SK-N-SH (cell line): Measurements from ENCODE around the gene JMJD4. TPM values are rescaled to one million over a fixed set of nuclear protein-coding genes. Genes with fewer than 3 reads are reported as not detected.

Experiments used
- CTCF ChIA-PET: fragments of 300-600, 350-600 bp; formaldehyde crosslinking; extraction: SDS; loops from one replicate; lab custom pipeline; 2021; lab: Yijun Ruan, JAX
- POLR2A ChIA-PET: fragments of 350-600 bp; sonication (Branson Sonifier 250); formaldehyde crosslinking; extraction: SDS; loops from one replicate; lab custom pipeline; 2020; ENCODE audit warnings: antibody characterized with exemption, inconsistent platforms; lab: Yijun Ruan, JAX
- DNase-seq: peaks from one replicate; pipeline ENCODE4 v3.0.0; 2012
- H2AFZ ChIP-seq: fragments of 200-600 bp; sonication (generic); 2 replicates; pipeline ENCODE4 v1.8.1; 2016; ENCODE audit warnings: antibody characterized with exemption, mild to moderate bottlenecking, low read depth
- H3F3A ChIP-seq: fragments of 200-600 bp; sonication (generic); replicated peaks from 2 replicates; pipeline ENCODE3; 2016; ENCODE audit warnings: antibody characterized with exemption, mild to moderate bottlenecking; ENCODE audit not compliant: insufficient read depth
- H3K27ac ChIP-seq, 2 experiments: fragments of 200-500 bp in 1 of 2; fragments of 200-600 bp in 1 of 2; sonication (Bioruptor generic) in 1 of 2; sonication (generic), shearing (Covaris generic) in 1 of 2; 2 replicates each; pipeline versions ENCODE4 v1.5.1 to v1.6.1; 2014 to 2016; ENCODE audit warnings: low read depth in 2 of 2, inconsistent platforms in 1 of 2, low read length in 1 of 2, mild to moderate bottlenecking in 1 of 2, mixed read lengths in 1 of 2
- H3K27me3 ChIP-seq: fragments of 200-600 bp; sonication (generic), shearing (Covaris generic); 2 replicates; pipeline ENCODE4 v1.6.1; 2016; ENCODE audit warnings: mixed run types; ENCODE audit not compliant: insufficient read depth
- H3K36me3 ChIP-seq, 2 experiments: fragments of 200-500 bp in 1 of 2; fragments of 200-600 bp in 1 of 2; sonication (Bioruptor generic) in 1 of 2; sonication (generic) in 1 of 2; replicated peaks in 1 of 2; 2 replicates each; pipeline versions ENCODE3 to v1.5.1; 2014 to 2016; ENCODE audit warnings: low read length in 1 of 2, mild to moderate bottlenecking in 1 of 2; ENCODE audit not compliant: insufficient read depth in 2 of 2, control insufficient read depth in 1 of 2
- H3K4me1 ChIP-seq, 2 experiments: fragments of 200-500 bp in 1 of 2; fragments of 200-600 bp in 1 of 2; sonication (Bioruptor generic) in 1 of 2; sonication (generic), shearing (Covaris generic) in 1 of 2; 2 replicates each; pipeline versions ENCODE4 v1.5.1 to v1.6.1; 2014 to 2016; ENCODE audit warnings: low read depth in 1 of 2, low read length in 1 of 2, mixed run types in 1 of 2; ENCODE audit not compliant: insufficient read depth in 2 of 2, control insufficient read depth in 1 of 2
- H3K4me2 ChIP-seq: fragments of 200-600 bp; sonication (generic), shearing (Covaris generic); 2 replicates; pipeline ENCODE4 v1.6.1; 2017; ENCODE audit warnings: mixed run types
- H3K4me3 ChIP-seq, 2 experiments: fragments of 200-500 bp in 1 of 2; fragments of 200-600 bp in 1 of 2; sonication (Bioruptor generic) in 1 of 2; sonication (generic), shearing (Covaris generic) in 1 of 2; 2 replicates each; pipeline versions ENCODE4 v1.5.1 to v1.8.1; 2014 to 2016; ENCODE audit warnings: low read depth in 2 of 2, inconsistent platforms in 1 of 2, low read length in 1 of 2, mild to moderate bottlenecking in 1 of 2, mixed read lengths in 1 of 2, moderate library complexity in 1 of 2
- H3K79me2 ChIP-seq: fragments of 200-600 bp; sonication (generic); 2 replicates; pipeline ENCODE4 v1.8.1; 2017; ENCODE audit warnings: mild to moderate bottlenecking; ENCODE audit not compliant: insufficient read depth
- H3K9ac ChIP-seq: fragments of 200-600 bp; sonication (generic); 2 replicates; pipeline ENCODE4 v1.6.1; 2017; ENCODE audit warnings: mixed run types
- H3K9me2 ChIP-seq: fragments of 200-600 bp; sonication (generic); 2 replicates; pipeline ENCODE4 v1.6.1; 2017; ENCODE audit warnings: mixed run types
- H3K9me3 ChIP-seq: fragments of 200-600 bp; sonication (generic); 2 replicates; pipeline ENCODE4 v1.6.1; 2017; ENCODE audit warnings: mixed run types, mild to moderate bottlenecking, moderate library complexity
- H4K20me1 ChIP-seq: fragments of 200-600 bp; sonication (generic); 2 replicates; pipeline ENCODE4 v1.6.1; 2017; ENCODE audit warnings: mild to moderate bottlenecking, mixed run types; ENCODE audit not compliant: insufficient read depth
- CHD2 ChIP-seq: fragments of 150-350 bp; IDR thresholded peaks from 2 replicates; pipeline ENCODE4 v1.6.1; 2018; ENCODE audit warnings: low read length; ENCODE audit not compliant: partially characterized antibody
- ELF1 ChIP-seq: IDR thresholded peaks from 2 replicates; pipeline ENCODE4 v1.4.0; 2012
- EP300 ChIP-seq, 2 experiments: IDR thresholded peaks; 2 replicates each; pipeline versions ENCODE4 v1.4.0 to v1.6.1; 2012; ENCODE audit warnings: borderline replicate concordance in 1 of 2, low read depth in 1 of 2, low read length in 1 of 2
- EZH2phosphoT487 ChIP-seq: fragments of 200-600 bp; sonication (generic); IDR thresholded peaks from 2 replicates; pipeline ENCODE4 v1.6.1; 2017; ENCODE audit warnings: low read depth, mixed run types, mild to moderate bottlenecking, antibody characterized with exemption, moderate library complexity, borderline replicate concordance
- FOSL2 ChIP-seq: IDR thresholded peaks from 2 replicates; pipeline ENCODE4 v1.4.0; 2012; ENCODE audit warnings: low read depth, mild to moderate bottlenecking, moderate library complexity, borderline replicate concordance
- FOXJ3 ChIP-seq: sonication (generic); formaldehyde crosslinking; IDR thresholded peaks from 2 replicates; pipeline ENCODE4 v1.5.1; 2020; ENCODE audit warnings: mild to moderate bottlenecking, missing genetic modification reagents
- FOXM1 ChIP-seq: IDR thresholded peaks from 2 replicates; pipeline ENCODE4 v1.4.0; 2012; ENCODE audit warnings: low read depth, mild to moderate bottlenecking
- GABPA ChIP-seq: IDR thresholded peaks from 2 replicates; pipeline ENCODE4 v1.4.0; 2012; ENCODE audit warnings: low read depth, mild to moderate bottlenecking
- GATA2 ChIP-seq: sonication (generic); formaldehyde crosslinking; IDR thresholded peaks from 2 replicates; pipeline ENCODE4 v1.5.0; 2020; ENCODE audit warnings: mild to moderate bottlenecking, missing genetic modification reagents
- JUND ChIP-seq: IDR thresholded peaks from 2 replicates; pipeline ENCODE4 v1.4.0; 2012
- MAX ChIP-seq: IDR thresholded peaks from 2 replicates; pipeline ENCODE4 v1.4.0; 2012; ENCODE audit warnings: low read depth
- MEF2A ChIP-seq: IDR thresholded peaks from 2 replicates; pipeline ENCODE4 v1.4.0; 2012; ENCODE audit warnings: low read depth, borderline replicate concordance
- NFIC ChIP-seq: IDR thresholded peaks from 2 replicates; pipeline ENCODE4 v1.4.0; 2012; ENCODE audit warnings: borderline replicate concordance
- POLR2AphosphoS5 ChIP-seq: IDR thresholded peaks from 2 replicates; pipeline ENCODE4 v1.6.1; 2012; ENCODE audit warnings: low read depth, low read length
- RXRA ChIP-seq: IDR thresholded peaks from 2 replicates; pipeline ENCODE4 v1.4.0; 2012; ENCODE audit warnings: low read depth, mild to moderate bottlenecking, borderline replicate concordance
- SIN3A ChIP-seq: IDR thresholded peaks from 2 replicates; pipeline ENCODE4 v1.6.1; 2012; ENCODE audit warnings: low read depth, mild to moderate bottlenecking, low read length, moderate library complexity, borderline replicate concordance
- TCF12 ChIP-seq: IDR thresholded peaks from 2 replicates; pipeline ENCODE4 v1.4.0; 2012
- TEAD4 ChIP-seq: IDR thresholded peaks from 2 replicates; pipeline ENCODE4 v1.4.0; 2012; ENCODE audit warnings: mild to moderate bottlenecking, borderline replicate concordance; ENCODE audit not compliant: insufficient read depth
- YY1 ChIP-seq: IDR thresholded peaks from 2 replicates; pipeline ENCODE4 v1.4.0; 2012; ENCODE audit warnings: low read depth, mild to moderate bottlenecking
- WGBS: methylation state at CpG from one replicate; pipeline ENCODE4 v1.1.6; 2017; ENCODE audit warnings: low lambda C conversion rate; 5-methylcytosine and 5-hydroxymethylcytosine counted together
- polyA plus RNA-seq, 3 experiments: library from polyadenylated mRNA; depleted of rRNA; stranded (reverse); fragments of >200 nt; gene quantifications; 2 replicates each; pipeline ENCODE4 v1.2.3, GENCODE V29; 2012
- TF ChIP-seq, protein P1 (sequence below): IDR thresholded peaks from 2 replicates; pipeline ENCODE4 v1.4.0; 2012; ENCODE audit warnings: low read depth, borderline replicate concordance
- TF ChIP-seq, protein P2 (sequence below): IDR thresholded peaks from 2 replicates; pipeline ENCODE4 v1.4.0; 2012; ENCODE audit warnings: low read depth, borderline replicate concordance
- TF ChIP-seq, protein P3 (sequence below): fragments of 200-600 bp; sonication (generic); IDR thresholded peaks from 2 replicates; pipeline ENCODE4 v1.6.1; 2017; ENCODE audit warnings: antibody characterized with exemption, mild to moderate bottlenecking, moderate library complexity

JMJD4 gene
- polyA plus RNA-seq, 1 of the 3 experiments (the other 2 are of a cell fraction) = 15.0 TPM

GRCh38 chr1:227780101-227781044, 45.3 kb upstream of the JMJD4 start:
- H2AFZ ChIP-seq = no peak overlapping the region
- POLR2A ChIA-PET = no interaction called here
- DNase-seq = no peak
- H4K20me1 ChIP-seq = no peaks in the 10 kb centered on the region
- WGBS = 81% methylated on average over 12 of the region's 23 CpGs
- H3K4me1 ChIP-seq = peaks cover 3 to 15% of the 10 kb centered on the region in 2 experiments; a peak in 3 of 4 replicates
- no peaks in the 10 kb centered on the region for H3K9me3 ChIP-seq
- H3F3A ChIP-seq = peaks cover 20% of the 10 kb centered on the region
- no peak overlapping the region for H3K4me2 ChIP-seq
- no peaks in the 10 kb centered on the region for H3K9me2 ChIP-seq
- no peaks in the 10 kb centered on the region for H3K27me3 ChIP-seq
- no peak overlapping the region for H3K9ac ChIP-seq
- no peak overlapping the region for H3K27ac ChIP-seq
- H3K4me3 ChIP-seq = no peak overlapping the region
- H3K79me2 ChIP-seq = no peaks in the 10 kb centered on the region
- H3K36me3 ChIP-seq = peaks cover 0 to 20% of the 10 kb centered on the region in 2 experiments
- CTCF ChIA-PET = interaction anchor here (1.1 kb wide), 1 partner anchor 12 kb away, joined by 3 read pairs; no protein-coding TSS in a partner anchor
- TF ChIP-seq EP300 (IDR thresholded peaks at IDR 0.05; ENCODE audit: borderline replicate concordance in 1 of 2, low read depth in 1 of 2, low read length in 1 of 2) (no peak), TEAD4 (no peak), YY1 (no peak), JUND (no peak), GATA2 (CRISPR knock-in tag) (no peak), FOXJ3 (no peak), TCF12 (no peak), MAX (no peak), NFIC (no peak), FOSL2 (no peak)
- TF ChIP-seq, protein P1, sequence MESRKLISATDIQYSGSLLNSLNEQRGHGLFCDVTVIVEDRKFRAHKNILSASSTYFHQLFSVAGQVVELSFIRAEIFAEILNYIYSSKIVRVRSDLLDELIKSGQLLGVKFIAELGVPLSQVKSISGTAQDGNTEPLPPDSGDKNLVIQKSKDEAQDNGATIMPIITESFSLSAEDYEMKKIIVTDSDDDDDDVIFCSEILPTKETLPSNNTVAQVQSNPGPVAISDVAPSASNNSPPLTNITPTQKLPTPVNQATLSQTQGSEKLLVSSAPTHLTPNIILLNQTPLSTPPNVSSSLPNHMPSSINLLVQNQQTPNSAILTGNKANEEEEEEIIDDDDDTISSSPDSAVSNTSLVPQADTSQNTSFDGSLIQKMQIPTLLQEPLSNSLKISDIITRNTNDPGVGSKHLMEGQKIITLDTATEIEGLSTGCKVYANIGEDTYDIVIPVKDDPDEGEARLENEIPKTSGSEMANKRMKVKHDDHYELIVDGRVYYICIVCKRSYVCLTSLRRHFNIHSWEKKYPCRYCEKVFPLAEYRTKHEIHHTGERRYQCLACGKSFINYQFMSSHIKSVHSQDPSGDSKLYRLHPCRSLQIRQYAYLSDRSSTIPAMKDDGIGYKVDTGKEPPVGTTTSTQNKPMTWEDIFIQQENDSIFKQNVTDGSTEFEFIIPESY = no peak
- TF ChIP-seq, protein P2, sequence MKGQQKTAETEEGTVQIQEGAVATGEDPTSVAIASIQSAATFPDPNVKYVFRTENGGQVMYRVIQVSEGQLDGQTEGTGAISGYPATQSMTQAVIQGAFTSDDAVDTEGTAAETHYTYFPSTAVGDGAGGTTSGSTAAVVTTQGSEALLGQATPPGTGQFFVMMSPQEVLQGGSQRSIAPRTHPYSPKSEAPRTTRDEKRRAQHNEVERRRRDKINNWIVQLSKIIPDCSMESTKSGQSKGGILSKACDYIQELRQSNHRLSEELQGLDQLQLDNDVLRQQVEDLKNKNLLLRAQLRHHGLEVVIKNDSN = no peak

GRCh38 chr1:227779685-227780084, 44.6 kb upstream of the JMJD4 start:
- Histone ChIP-seq H4K20me1 (no peaks in the 10 kb centered on the region), H3K4me3 (no peak overlapping the region), H3F3A (peaks cover 20% of the 10 kb centered on the region), H3K9me3 (no peaks in the 10 kb centered on the region), H3K27ac (no peak overlapping the region), H3K79me2 (no peaks in the 10 kb centered on the region), H2AFZ (no peak overlapping the region), H3K36me3 (peaks cover 0 to 25% of the 10 kb centered on the region in 2 experiments), H3K4me1 (peaks cover 3 to 16% of the 10 kb centered on the region in 2 experiments; a peak in 3 of 4 replicates), H3K27me3 (no peaks in the 10 kb centered on the region), H3K9me2 (no peaks in the 10 kb centered on the region), H3K4me2 (no peak overlapping the region), H3K9ac (no peak overlapping the region)
- WGBS = 97% methylated on average over 6 of the region's 7 CpGs
- ChIA-PET POLR2A (no interaction called here), CTCF (interaction anchor here (1.1 to 2.7 kb wide), 2 partner anchors 12 to 17 kb away, joined by 3 to 12 read pairs; no protein-coding TSS in a partner anchor)
- DNase-seq = no peak
- no peak for TF ChIP-seq POLR2AphosphoS5
- TF ChIP-seq TCF12 = no peak
- no peak for TF ChIP-seq GABPA
- no peak for TF ChIP-seq NFIC
- no peak for TF ChIP-seq ELF1
- TF ChIP-seq EZH2phosphoT487 = no peak
- no peak for TF ChIP-seq SIN3A
- TF ChIP-seq MAX = no peak
- no peak for TF ChIP-seq RXRA
- TF ChIP-seq, protein P3, sequence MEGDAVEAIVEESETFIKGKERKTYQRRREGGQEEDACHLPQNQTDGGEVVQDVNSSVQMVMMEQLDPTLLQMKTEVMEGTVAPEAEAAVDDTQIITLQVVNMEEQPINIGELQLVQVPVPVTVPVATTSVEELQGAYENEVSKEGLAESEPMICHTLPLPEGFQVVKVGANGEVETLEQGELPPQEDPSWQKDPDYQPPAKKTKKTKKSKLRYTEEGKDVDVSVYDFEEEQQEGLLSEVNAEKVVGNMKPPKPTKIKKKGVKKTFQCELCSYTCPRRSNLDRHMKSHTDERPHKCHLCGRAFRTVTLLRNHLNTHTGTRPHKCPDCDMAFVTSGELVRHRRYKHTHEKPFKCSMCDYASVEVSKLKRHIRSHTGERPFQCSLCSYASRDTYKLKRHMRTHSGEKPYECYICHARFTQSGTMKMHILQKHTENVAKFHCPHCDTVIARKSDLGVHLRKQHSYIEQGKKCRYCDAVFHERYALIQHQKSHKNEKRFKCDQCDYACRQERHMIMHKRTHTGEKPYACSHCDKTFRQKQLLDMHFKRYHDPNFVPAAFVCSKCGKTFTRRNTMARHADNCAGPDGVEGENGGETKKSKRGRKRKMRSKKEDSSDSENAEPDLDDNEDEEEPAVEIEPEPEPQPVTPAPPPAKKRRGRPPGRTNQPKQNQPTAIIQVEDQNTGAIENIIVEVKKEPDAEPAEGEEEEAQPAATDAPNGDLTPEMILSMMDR = no peak
- TF ChIP-seq FOXM1 = no peak
- TF ChIP-seq CHD2 = no peak
- TF ChIP-seq FOSL2 = no peak
- no peak for TF ChIP-seq YY1
- no peak for TF ChIP-seq TEAD4
- no peak for TF ChIP-seq MEF2A
